Mononuclear cell (primary cell): ENCODE results near the gene PRIM2. TPM values are rescaled to one million over a fixed set of nuclear protein-coding genes. Genes with fewer than 3 reads are reported as not detected.
"Not testable (repeated sequence)": the region's sequence is repeated elsewhere in the genome, so short reads cannot be mapped to it uniquely, and the experiment has no call there.

Experiments
- H3K27me3 ChIP-seq: 2 replicates; pipeline ENCODE4 v1.6.0; 2011; ENCODE audit warnings: low read length, control low read depth; ENCODE audit not compliant: insufficient read depth
- H3K4me1 ChIP-seq: 2 replicates; pipeline ENCODE4 v1.5.1; 2011; ENCODE audit warnings: mild to moderate bottlenecking, low read length, control low read depth; ENCODE audit not compliant: insufficient read depth
- H3K4me3 ChIP-seq: 2 replicates; pipeline ENCODE4 v1.5.1; 2011; ENCODE audit warnings: mild to moderate bottlenecking, low read length, moderate library complexity
- H3K9me3 ChIP-seq: 2 replicates; pipeline ENCODE4 v1.5.1; 2011; ENCODE audit warnings: low read depth, mild to moderate bottlenecking, control low read depth, low read length
- total RNA-seq: library from RNA; depleted of rRNA; stranded (reverse); fragments of >200 nt; gene quantifications from one replicate; pipeline ENCODE4 v1.2.3, GENCODE V29; 2012

PRIM2 gene
- total RNA-seq, 1 donor: 11.3 TPM

GRCh38 chr6:57442133-57442532 lies 124.7 kb downstream of the PRIM2 start:
- not testable (repeated sequence) for H3K4me1 ChIP-seq, H3K27me3 ChIP-seq, H3K4me3 ChIP-seq, H3K9me3 ChIP-seq

DNA sequence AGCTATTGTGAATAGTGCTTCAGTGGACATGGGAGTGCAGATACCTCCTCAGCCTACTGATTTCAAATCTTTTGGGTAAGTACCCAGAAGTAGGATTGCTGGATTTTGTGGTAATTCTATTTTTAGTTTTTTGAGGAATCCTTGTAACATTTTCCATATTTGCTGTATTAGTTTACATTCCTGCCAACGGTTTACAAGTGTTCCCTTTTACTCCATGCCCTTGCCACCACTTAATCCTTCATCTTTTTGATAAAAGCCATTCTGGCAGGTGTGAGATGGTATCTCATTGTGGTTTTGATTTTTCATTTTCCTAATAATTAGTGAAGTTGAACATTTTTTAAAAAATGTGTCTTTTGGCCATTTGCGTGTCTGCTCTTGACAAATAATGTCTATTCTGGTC lies 125.8 kb downstream of the PRIM2 start:
- not testable (repeated sequence) for H3K27me3 ChIP-seq, H3K9me3 ChIP-seq, H3K4me3 ChIP-seq, H3K4me1 ChIP-seq

GRCh38 chr6:57444787-57445186 lies 127.4 kb downstream of the PRIM2 start:
- H3K9me3 ChIP-seq, H3K27me3 ChIP-seq, H3K4me3 ChIP-seq, H3K4me1 ChIP-seq: not testable (repeated sequence)

- not testable (repeated sequence) for H3K4me1 ChIP-seq, H3K4me3 ChIP-seq, H3K27me3 ChIP-seq, H3K9me3 ChIP-seq
Measured at GRCh38 chr6:57445379-57445778, 127.9 kb downstream of the PRIM2 start.

DNA sequence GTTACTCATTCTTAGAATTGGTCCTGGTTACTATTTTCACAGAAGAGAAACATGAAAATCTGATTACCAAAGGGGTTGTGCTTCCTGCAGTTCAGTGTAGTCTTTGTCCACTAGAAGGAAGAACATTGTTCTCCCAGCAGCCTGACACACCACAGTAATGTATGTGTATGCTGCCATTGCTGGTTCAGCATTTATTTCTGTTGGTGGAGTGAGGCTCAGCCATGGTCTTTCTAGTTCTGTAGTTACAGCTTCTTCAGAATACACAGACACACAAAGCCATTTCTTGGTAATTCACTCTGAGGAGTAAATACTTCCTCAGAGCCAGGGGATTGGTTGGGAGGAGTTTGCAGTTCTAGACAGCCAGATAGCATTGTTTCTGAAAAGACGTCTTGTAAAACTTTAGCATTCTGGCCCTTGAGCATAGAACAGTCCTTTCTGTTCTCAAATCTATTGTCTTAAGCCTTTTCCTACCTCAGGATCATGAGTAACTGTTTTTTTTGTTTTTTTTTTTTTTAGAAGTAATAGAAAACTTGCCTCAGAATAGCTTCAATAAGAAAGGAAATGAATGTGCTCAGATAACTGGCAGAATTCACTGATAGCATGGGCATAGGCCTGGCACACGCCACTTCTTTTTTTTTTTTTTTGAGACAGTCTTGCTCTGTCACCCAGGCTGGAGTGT lies 128.5 kb downstream of the PRIM2 start:
- not testable (repeated sequence) for H3K27me3 ChIP-seq, H3K4me3 ChIP-seq, H3K9me3 ChIP-seq, H3K4me1 ChIP-seq

DNA sequence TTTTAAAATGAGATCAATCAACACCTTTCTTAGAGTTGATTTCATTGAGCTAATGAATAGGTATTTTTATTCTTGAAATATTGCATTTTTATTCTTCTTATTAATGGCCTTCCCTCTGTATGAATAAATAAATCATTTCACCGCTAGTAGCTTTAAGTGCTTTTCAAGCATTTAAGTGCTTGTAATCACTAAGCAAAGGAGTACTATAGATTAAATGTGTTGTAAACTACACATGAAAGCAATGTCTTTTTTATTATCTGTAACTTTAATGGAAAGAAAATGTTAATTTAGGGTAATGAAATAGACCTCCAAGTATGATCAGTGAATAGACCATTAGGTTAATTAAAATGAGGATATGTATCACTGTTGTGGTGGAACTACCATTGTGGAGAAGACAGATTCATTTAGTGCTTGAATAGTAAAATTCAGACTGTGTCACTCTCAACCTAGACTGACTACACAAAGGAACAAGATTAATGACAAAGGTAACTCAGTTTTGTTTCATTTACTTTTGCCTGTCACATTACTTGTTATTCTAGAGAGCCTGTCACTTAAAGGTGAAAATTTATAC lies 132.2 kb downstream of the PRIM2 start:
- H3K9me3 ChIP-seq: not testable (repeated sequence)

GRCh38 chr6:57459781-57460180 lies 142.4 kb downstream of the PRIM2 start:
- H3K4me3 ChIP-seq, H3K9me3 ChIP-seq, H3K27me3 ChIP-seq, H3K4me1 ChIP-seq: not testable (repeated sequence)

More for the DNA sequence above, 132.2 kb downstream of the PRIM2 start:
- H3K4me1 ChIP-seq, H3K27me3 ChIP-seq, H3K4me3 ChIP-seq: not testable (repeated sequence)

DNA sequence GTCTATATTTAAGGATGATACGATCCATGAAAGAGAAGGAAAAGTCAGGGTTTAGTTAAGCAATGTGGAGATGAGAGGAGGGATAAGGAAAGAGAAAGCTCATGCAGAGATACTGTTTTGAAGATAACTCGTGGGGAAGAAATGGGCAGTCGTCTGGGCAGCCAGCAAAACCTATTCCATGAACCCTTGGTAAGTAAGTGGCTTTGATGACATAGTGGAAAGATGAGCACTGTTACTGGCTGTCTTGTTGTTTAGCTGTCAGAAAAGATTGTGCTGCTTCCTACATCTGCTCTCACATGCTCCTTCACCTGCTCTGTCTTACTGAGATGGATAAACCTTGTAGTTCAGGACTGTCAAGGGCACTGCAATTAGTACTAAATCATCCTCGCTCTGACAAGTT lies 143.6 kb downstream of the PRIM2 start:
- not testable (repeated sequence) for H3K27me3 ChIP-seq, H3K4me1 ChIP-seq, H3K9me3 ChIP-seq, H3K4me3 ChIP-seq

DNA sequence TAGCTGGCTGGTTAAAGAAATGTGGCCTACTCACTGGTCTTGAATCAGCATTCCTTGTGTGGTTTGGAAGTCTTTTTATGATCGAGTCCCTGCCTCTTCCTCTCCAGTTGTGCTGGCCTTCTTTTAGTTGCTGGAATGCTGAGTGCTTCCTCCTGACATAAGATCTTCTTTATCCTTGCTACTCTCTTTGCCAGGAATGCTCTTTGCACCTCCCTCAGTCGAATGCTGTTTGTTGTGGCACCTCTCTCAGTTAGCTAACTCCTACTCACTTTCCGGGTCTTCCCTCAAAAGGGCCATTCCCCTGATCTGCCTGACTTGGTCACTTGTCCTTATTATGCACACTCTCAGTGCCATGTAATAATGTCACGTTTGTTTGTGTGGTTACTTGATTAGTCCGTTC lies 146.4 kb downstream of the PRIM2 start:
- H3K4me1 ChIP-seq, H3K27me3 ChIP-seq, H3K9me3 ChIP-seq: not testable (repeated sequence)

DNA sequence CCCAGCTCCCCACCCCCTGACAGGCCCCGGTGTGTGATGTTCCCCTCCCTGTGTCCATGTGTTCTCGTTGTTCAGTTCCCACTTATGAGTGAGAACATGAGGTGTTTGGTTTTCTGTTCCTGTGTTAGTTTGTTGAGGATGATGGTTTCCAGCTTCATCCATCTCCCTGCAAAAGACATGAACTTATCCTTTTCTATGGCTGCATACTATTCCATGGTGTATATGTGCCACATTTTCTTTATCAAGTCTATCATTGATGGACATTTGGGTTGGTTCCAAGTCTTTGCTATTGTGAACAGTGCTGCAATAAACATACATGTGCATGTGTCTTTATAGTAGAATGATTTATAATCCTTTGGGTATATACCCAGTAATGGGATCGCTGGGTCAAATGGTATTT lies 148.5 kb downstream of the PRIM2 start:
- not testable (repeated sequence) for H3K4me1 ChIP-seq, H3K4me3 ChIP-seq, H3K9me3 ChIP-seq, H3K27me3 ChIP-seq

More for the DNA sequence above, 146.4 kb downstream of the PRIM2 start:
- not testable (repeated sequence) for H3K4me3 ChIP-seq

- no peaks in the 10 kb centered on the region for H3K27me3 ChIP-seq
- H3K4me1 ChIP-seq: no peaks in the 10 kb centered on the region
- no peak overlapping the region for H3K4me3 ChIP-seq
- H3K9me3 ChIP-seq: no peaks in the 10 kb centered on the region
Measured at GRCh38 chr6:57469072-57469471, 151.6 kb downstream of the PRIM2 start.

- H3K27me3 ChIP-seq, H3K4me3 ChIP-seq, H3K4me1 ChIP-seq, H3K9me3 ChIP-seq: not testable (repeated sequence)
Measured at GRCh38 chr6:57470148-57470547, 152.7 kb downstream of the PRIM2 start.

- H3K27me3 ChIP-seq, H3K4me3 ChIP-seq, H3K4me1 ChIP-seq, H3K9me3 ChIP-seq: not testable (repeated sequence)
Measured at GRCh38 chr6:57471314-57471864, 154.0 kb downstream of the PRIM2 start.

- not testable (repeated sequence) for H3K9me3 ChIP-seq, H3K4me1 ChIP-seq, H3K27me3 ChIP-seq, H3K4me3 ChIP-seq
Measured at GRCh38 chr6:57472861-57473362, 155.5 kb downstream of the PRIM2 start.

GRCh38 chr6:57474862-57475475 lies 157.5 kb downstream of the PRIM2 start:
- not testable (repeated sequence) for H3K27me3 ChIP-seq, H3K9me3 ChIP-seq, H3K4me3 ChIP-seq, H3K4me1 ChIP-seq

GRCh38 chr6:57475656-57476055 lies 158.2 kb downstream of the PRIM2 start:
- H3K4me3 ChIP-seq, H3K9me3 ChIP-seq, H3K4me1 ChIP-seq, H3K27me3 ChIP-seq: not testable (repeated sequence)
